Testis (tissue), 2 donors: ENCODE results near the gene PLD1.

ENCODE experiments used
- CTCF ChIP-seq, 3 experiments: fragments of 450-650 bp in 2 of 3; fragments of 200-600 bp in 1 of 3; sonication (generic) in 1 of 3; IDR thresholded peaks; one replicate each; pipeline ENCODE4 v1.5.1; 2016 to 2019; ENCODE audit warnings: antibody characterized with exemption in 3 of 3, mild to moderate bottlenecking in 2 of 3, moderate library complexity in 1 of 3
- POLR2A ChIP-seq: fragments of 450-650 bp; IDR thresholded peaks from one replicate; pipeline ENCODE4 v1.6.1; 2017; ENCODE audit warnings: antibody characterized with exemption, mild to moderate bottlenecking, moderate library complexity

GRCh38 chr3:171840445-171840810 is 30.1 kb upstream of the PLD1 start:
- TF ChIP-seq CTCF (IDR thresholded peaks at IDR 0.05) (no peak), POLR2A (no peak)
